ENCODE data around the gene CNGB1. TPM values are rescaled to one million over a fixed set of nuclear protein-coding genes. Genes with fewer than 3 reads are reported as not detected.

The CNGB1 gene
- total RNA-seq, 4 donors from 2014 or later = 0.14 to 1.9 (median 0.87) TPM

DNA sequence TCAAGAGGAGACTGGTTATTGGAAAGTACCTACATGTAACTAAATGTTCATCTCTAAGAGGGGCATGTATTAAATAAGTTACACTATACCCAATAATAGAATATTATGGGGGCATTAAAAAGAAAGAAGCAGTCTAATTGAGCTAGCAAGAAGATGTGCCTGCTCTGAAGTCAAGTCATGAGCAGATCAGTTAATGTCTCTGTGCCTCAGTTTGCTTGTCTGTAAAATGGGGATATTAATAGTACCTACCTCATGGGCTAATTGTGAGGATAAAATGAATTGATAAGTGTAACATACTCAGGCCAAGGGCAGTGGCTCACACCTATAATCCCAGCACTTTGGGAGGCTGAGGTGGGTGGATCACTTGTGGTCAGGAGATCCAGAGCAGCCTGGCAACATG lies 3.0 kb downstream of the CNGB1 start:
- TF ChIP-seq, protein P1, sequence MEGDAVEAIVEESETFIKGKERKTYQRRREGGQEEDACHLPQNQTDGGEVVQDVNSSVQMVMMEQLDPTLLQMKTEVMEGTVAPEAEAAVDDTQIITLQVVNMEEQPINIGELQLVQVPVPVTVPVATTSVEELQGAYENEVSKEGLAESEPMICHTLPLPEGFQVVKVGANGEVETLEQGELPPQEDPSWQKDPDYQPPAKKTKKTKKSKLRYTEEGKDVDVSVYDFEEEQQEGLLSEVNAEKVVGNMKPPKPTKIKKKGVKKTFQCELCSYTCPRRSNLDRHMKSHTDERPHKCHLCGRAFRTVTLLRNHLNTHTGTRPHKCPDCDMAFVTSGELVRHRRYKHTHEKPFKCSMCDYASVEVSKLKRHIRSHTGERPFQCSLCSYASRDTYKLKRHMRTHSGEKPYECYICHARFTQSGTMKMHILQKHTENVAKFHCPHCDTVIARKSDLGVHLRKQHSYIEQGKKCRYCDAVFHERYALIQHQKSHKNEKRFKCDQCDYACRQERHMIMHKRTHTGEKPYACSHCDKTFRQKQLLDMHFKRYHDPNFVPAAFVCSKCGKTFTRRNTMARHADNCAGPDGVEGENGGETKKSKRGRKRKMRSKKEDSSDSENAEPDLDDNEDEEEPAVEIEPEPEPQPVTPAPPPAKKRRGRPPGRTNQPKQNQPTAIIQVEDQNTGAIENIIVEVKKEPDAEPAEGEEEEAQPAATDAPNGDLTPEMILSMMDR (IDR thresholded peaks at IDR 0.05) = no peak
- TF ChIP-seq EP300 (IDR thresholded peaks at IDR 0.05; ENCODE audit: low read depth) = no peak
- no peak for TF ChIP-seq POLR2AphosphoS5 (IDR thresholded peaks at IDR 0.05)
- H3K27ac ChIP-seq = no peak overlapping the region
- H3K36me3 ChIP-seq = no peaks in the 10 kb centered on the region
- H3K27me3 ChIP-seq = no peaks in the 10 kb centered on the region
- intact Hi-C loops (cut with DNase I; ENCODE audit: low total_unique reads) = no loop called here
- H3K9me3 ChIP-seq = no peaks in the 10 kb centered on the region
- in situ Hi-C loops (cut with MboI; ENCODE audit: low pct_ligation_motif_present in 1 of 4, low pct_unique_long_range_greater_than_20kb in 1 of 4, low sequenced_read_pairs in 3 of 4) = no loop called here
- no peak overlapping the region for H3K4me3 ChIP-seq
- DNase-seq = no peak
- H3K4me1 ChIP-seq = no peaks in the 10 kb centered on the region

DNA sequence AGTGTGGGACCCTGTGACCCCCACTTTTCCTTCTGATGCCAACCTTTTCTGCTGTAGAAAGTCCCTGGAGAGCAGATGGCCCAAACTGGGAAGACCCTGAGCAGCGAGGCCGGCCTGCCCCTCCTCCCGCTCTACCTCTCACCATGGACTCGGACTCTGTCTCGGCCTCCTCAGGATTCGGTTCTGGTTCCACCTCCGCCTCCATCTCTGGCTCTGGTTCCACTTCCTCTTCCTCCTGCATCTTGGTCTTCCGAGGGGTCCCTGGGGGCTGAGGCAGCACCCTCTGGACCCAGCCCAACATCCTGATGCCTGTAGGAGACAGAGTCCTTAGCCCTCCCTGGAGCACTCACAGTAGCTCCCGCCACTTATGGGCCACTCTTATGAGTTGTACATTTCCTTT lies 3.9 kb downstream of the CNGB1 start:
- Histone ChIP-seq H3K27me3 (no peaks in the 10 kb centered on the region), H3K4me3 (no peak overlapping the region), H3K27ac (no peak overlapping the region), H3K9me3 (no peaks in the 10 kb centered on the region), H3K4me1 (no peaks in the 10 kb centered on the region), H3K36me3 (no peaks in the 10 kb centered on the region)
- no peak for DNase-seq
- WGBS, 2 donors (ENCODE audit: low coverage in 1 of 2) = 81 to 93% methylated on average over 3 to 9 of the region's 9 CpGs
- TF ChIP-seq POLR2AphosphoS5 (IDR thresholded peaks at IDR 0.05) (no peak), EP300 (IDR thresholded peaks at IDR 0.05; ENCODE audit: low read depth) (no peak), POLR2A (IDR thresholded peaks at IDR 0.05) (no peak)
- TF ChIP-seq, protein P1 (IDR thresholded peaks at IDR 0.05) = no peak
- in situ Hi-C loops (cut with MboI; ENCODE audit: low pct_ligation_motif_present in 1 of 4, low pct_unique_long_range_greater_than_20kb in 1 of 4, low sequenced_read_pairs in 3 of 4) = no loop called here
- intact Hi-C loops (cut with DNase I; ENCODE audit: low total_unique reads) = no loop called here

DNA sequence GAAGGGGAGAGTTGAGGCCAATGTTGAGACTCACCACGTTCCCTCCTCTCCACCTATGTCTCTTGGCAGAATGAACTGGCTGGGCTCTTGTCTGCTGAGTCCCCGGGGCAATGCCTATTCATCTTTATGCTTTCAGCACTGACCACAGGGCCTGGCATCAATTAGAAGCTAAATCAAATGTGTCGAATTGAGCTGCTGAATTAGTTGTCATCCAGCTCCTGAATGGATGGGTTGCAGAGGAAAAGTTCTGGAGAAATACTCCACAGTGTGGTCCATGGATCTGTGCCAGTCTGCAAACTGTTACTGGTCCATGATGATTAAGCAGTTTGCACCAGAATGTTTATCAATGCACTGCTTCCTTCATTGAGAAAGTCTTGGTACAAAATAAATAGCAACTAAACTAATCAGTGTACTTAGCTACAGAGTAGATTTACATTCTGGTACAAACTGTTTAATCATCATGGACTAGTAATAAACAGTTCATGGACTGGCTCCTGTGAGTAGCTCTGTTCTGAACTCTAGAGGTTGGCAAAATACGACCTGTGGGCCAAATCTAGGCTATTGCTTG lies 4.6 kb downstream of the CNGB1 start:
- Histone ChIP-seq H3K4me1 (no peaks in the 10 kb centered on the region), H3K9me3 (no peaks in the 10 kb centered on the region), H3K27ac (no peak overlapping the region), H3K36me3 (no peaks in the 10 kb centered on the region), H3K4me3 (no peak overlapping the region), H3K27me3 (no peaks in the 10 kb centered on the region)
- DNase-seq = no peak
- WGBS, 2 donors (ENCODE audit: low coverage in 1 of 2) = 39 to 51% methylated on average over 2 to 4 of the region's 4 CpGs
- intact Hi-C loops (cut with DNase I; ENCODE audit: low total_unique reads) (no loop called here), in situ Hi-C loops (cut with MboI; ENCODE audit: low pct_ligation_motif_present in 1 of 4, low pct_unique_long_range_greater_than_20kb in 1 of 4, low sequenced_read_pairs in 3 of 4) (no loop called here)
- TF ChIP-seq, protein P1 (IDR thresholded peaks at IDR 0.05) = no peak
- TF ChIP-seq EP300 (IDR thresholded peaks at IDR 0.05; ENCODE audit: low read depth) = no peak
- TF ChIP-seq POLR2AphosphoS5 (IDR thresholded peaks at IDR 0.05) = no peak
- no peak for TF ChIP-seq POLR2A (IDR thresholded peaks at IDR 0.05)

DNA sequence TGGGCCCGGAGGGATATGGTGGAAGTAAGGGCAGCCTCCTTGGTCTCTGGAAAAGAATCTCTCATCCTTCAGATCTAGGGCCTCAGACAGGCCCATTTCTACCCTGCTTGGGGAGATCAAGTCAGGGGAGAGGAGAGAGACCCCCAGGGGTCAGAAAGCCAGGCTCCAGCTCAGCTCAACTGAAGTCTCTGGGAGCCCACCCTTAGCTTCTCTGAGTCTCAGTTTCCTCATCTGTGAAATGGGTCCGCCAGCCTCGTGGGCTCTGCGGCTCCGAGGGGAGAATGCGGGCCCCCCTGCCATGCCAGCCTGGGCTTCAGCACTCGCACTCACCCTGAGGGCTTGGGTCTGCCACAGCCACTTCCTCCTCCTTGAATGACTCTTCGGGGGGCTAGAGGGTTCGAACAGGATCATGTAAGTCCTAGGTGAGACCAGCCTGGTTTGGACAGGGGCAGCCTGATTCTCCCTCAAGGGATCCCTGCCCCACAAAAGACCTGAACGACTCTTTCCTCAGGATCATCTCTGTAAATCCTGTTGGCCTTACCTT lies 6.7 kb downstream of the CNGB1 start:
- Histone ChIP-seq H3K36me3 (no peaks in the 10 kb centered on the region), H3K9me3 (no peaks in the 10 kb centered on the region), H3K27me3 (no peaks in the 10 kb centered on the region), H3K4me1 (no peaks in the 10 kb centered on the region), H3K4me3 (no peak overlapping the region), H3K27ac (no peak overlapping the region)
- intact Hi-C loops (cut with DNase I; ENCODE audit: low total_unique reads) = no loop called here
- TF ChIP-seq, protein P1 (IDR thresholded peaks at IDR 0.05) = no peak
- no peak for TF ChIP-seq EP300 (IDR thresholded peaks at IDR 0.05; ENCODE audit: low read depth)
- TF ChIP-seq POLR2A (IDR thresholded peaks at IDR 0.05) = no peak
- TF ChIP-seq POLR2AphosphoS5 (IDR thresholded peaks at IDR 0.05) = no peak
- in situ Hi-C loops (cut with MboI; ENCODE audit: low pct_ligation_motif_present in 1 of 4, low pct_unique_long_range_greater_than_20kb in 1 of 4, low sequenced_read_pairs in 3 of 4) = no loop called here
- no peak for DNase-seq
- 81 to 90% methylated on average over 2 to 9 of the region's 10 CpGs for WGBS, 2 donors (ENCODE audit: low coverage in 1 of 2)
